ENCODE results near the gene TMEM132C. TPM values are rescaled to one million over a fixed set of nuclear protein-coding genes. Genes with fewer than 3 reads are reported as not detected.

TMEM132C gene
- total RNA-seq, 2 experiments from 2014 or later: not detected

GRCh38 chr12:128402486-128403243 lies 135.7 kb downstream of the TMEM132C start:
- ChIA-PET POLR2A (no interaction called here), CTCF (no interaction called here)

GRCh38 chr12:128408669-128409068 lies 141.7 kb downstream of the TMEM132C start:
- POLR2A ChIA-PET: no interaction called here
- CTCF ChIA-PET: no interaction called here

GRCh38 chr12:128415036-128415560 lies 148.1 kb downstream of the TMEM132C start:
- ChIA-PET CTCF (no interaction called here), POLR2A (no interaction called here)

- POLR2A ChIA-PET: no interaction called here
Observed at GRCh38 chr12:128418944-128419343, 152.0 kb downstream of the TMEM132C start.

GRCh38 chr12:128420163-128420562 lies 153.2 kb downstream of the TMEM132C start:
- ChIA-PET POLR2A (no interaction called here), CTCF (no interaction called here)

More at GRCh38 chr12:128418944-128419343, 152.0 kb downstream of the TMEM132C start:
- CTCF ChIA-PET: no interaction called here

GRCh38 chr12:128421375-128421774 lies 154.4 kb downstream of the TMEM132C start:
- ChIA-PET CTCF (no interaction called here), POLR2A (no interaction called here)

- POLR2A ChIA-PET: no interaction called here
Observed at GRCh38 chr12:128423205-128423604, 156.2 kb downstream of the TMEM132C start.

GRCh38 chr12:128424931-128425431 lies 158.0 kb downstream of the TMEM132C start:
- ChIA-PET POLR2A (no interaction called here), CTCF (no interaction called here)

More at GRCh38 chr12:128423205-128423604, 156.2 kb downstream of the TMEM132C start:
- CTCF ChIA-PET: no interaction called here

- CTCF ChIA-PET: no interaction called here
- POLR2A ChIA-PET: no interaction called here
Observed at GRCh38 chr12:128425666-128426331, 158.8 kb downstream of the TMEM132C start.

GRCh38 chr12:128426511-128426910 lies 159.5 kb downstream of the TMEM132C start:
- CTCF ChIA-PET: no interaction called here
- POLR2A ChIA-PET: no interaction called here

GRCh38 chr12:128439796-128440195 lies 172.8 kb downstream of the TMEM132C start:
- ChIA-PET CTCF (no interaction called here), POLR2A (no interaction called here)

GRCh38 chr12:128442096-128442495 lies 175.1 kb downstream of the TMEM132C start:
- CTCF ChIA-PET: no interaction called here
- POLR2A ChIA-PET: no interaction called here

GRCh38 chr12:128444598-128444997 lies 177.6 kb downstream of the TMEM132C start:
- POLR2A ChIA-PET: no interaction called here
- CTCF ChIA-PET: no interaction called here

GRCh38 chr12:128445415-128446127 lies 178.6 kb downstream of the TMEM132C start:
- CTCF ChIA-PET: no interaction called here

GRCh38 chr12:128449146-128449894 lies 182.3 kb downstream of the TMEM132C start:
- POLR2A ChIA-PET: no interaction called here
- CTCF ChIA-PET: no interaction called here

More at GRCh38 chr12:128445415-128446127, 178.6 kb downstream of the TMEM132C start:
- POLR2A ChIA-PET: no interaction called here

- ChIA-PET CTCF (no interaction called here), POLR2A (no interaction called here)
Observed at GRCh38 chr12:128450810-128451209, 183.8 kb downstream of the TMEM132C start.

GRCh38 chr12:128455851-128456250 lies 188.9 kb downstream of the TMEM132C start:
- CTCF ChIA-PET: no interaction called here
- POLR2A ChIA-PET: no interaction called here

- POLR2A ChIA-PET: no interaction called here
- CTCF ChIA-PET: interaction anchor here (0.7 kb wide), 1 partner anchor 275 kb away, joined by 3 read pairs; no protein-coding TSS in a partner anchor
Observed at GRCh38 chr12:128456922-128457321, 190.0 kb downstream of the TMEM132C start.

GRCh38 chr12:128458301-128458974 lies 191.5 kb downstream of the TMEM132C start:
- POLR2A ChIA-PET: no interaction called here

More at GRCh38 chr12:128458301-128458974, 191.5 kb downstream of the TMEM132C start:
- CTCF ChIA-PET: no interaction called here

Measured in activated CD8-positive, alpha-beta memory T cell treated with anti-CD3 and anti-CD28 coated beads for 36 hours (primary cell).